KG1 (cell line): Measurements from ENCODE around the gene ZNF280B.

Source experiments
- DNase-seq: peaks from one replicate; lab custom pipeline; 2025; lab: John Stamatoyannopoulos, UW

The ZNF280B gene, protein sequence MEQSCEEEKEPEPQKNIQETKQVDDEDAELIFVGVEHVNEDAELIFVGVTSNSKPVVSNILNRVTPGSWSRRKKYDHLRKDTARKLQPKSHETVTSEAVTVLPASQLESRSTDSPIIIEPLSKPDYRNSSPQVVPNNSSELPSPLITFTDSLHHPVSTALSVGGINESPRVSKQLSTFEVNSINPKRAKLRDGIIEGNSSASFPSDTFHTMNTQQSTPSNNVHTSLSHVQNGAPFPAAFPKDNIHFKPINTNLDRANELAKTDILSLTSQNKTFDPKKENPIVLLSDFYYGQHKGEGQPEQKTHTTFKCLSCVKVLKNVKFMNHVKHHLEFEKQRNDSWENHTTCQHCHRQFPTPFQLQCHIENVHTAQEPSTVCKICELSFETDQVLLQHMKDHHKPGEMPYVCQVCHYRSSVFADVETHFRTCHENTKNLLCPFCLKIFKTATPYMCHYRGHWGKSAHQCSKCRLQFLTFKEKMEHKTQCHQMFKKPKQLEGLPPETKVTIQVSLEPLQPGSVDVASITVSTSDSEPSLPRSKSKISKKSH

DNA sequence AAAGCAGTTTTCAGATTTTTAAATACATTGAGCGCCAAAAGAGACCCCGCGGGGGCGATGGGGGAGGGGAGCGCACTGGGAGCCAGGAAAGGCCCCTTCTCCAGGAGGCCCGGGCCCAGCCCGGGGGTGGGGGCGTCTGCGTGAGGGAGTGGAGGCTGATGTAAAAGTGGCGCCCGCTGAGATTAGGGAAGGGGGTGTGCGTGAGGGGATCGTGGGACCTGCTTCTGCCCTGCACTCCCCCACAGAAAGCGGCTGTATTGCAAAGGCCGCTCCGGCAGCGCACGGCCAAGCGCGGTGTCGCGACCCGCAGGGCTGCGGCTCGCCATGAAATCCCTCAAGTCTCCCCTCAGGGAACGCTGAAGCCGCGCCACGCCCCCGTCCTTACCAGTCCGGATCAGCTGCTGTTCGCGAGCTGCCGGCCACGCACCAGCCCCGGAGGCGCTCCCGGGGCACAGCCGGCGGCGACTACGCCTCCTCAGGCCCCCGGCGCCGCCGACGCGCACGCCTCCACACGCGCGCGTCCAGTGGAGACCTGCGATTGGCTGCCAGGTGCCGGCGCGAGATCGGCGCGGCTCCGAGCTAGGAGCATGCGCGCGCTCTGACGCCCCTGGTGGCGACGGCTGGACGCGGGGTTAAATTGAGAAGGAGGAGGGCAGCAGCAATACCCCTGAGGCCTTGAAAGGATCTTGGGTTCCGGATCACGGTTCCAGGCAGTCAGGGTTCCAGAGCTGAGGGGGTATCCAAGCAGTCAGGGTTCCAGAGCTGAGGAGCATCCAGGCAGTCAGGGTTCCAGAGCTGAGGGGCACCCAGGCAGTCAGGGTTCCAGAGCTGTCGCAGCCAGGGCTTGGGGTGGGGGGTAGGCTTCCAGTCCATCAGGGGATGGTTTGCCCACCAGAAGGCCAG lies at the start of gene ZNF280B:
Gene ZNF280B, minus strand, starts transcription at position 469 of the 903 bp plus-strand sequence. CDS start 19,344 bp downstream, outside the sequence.
- DNase-seq = peak; percentile 70

DNA sequence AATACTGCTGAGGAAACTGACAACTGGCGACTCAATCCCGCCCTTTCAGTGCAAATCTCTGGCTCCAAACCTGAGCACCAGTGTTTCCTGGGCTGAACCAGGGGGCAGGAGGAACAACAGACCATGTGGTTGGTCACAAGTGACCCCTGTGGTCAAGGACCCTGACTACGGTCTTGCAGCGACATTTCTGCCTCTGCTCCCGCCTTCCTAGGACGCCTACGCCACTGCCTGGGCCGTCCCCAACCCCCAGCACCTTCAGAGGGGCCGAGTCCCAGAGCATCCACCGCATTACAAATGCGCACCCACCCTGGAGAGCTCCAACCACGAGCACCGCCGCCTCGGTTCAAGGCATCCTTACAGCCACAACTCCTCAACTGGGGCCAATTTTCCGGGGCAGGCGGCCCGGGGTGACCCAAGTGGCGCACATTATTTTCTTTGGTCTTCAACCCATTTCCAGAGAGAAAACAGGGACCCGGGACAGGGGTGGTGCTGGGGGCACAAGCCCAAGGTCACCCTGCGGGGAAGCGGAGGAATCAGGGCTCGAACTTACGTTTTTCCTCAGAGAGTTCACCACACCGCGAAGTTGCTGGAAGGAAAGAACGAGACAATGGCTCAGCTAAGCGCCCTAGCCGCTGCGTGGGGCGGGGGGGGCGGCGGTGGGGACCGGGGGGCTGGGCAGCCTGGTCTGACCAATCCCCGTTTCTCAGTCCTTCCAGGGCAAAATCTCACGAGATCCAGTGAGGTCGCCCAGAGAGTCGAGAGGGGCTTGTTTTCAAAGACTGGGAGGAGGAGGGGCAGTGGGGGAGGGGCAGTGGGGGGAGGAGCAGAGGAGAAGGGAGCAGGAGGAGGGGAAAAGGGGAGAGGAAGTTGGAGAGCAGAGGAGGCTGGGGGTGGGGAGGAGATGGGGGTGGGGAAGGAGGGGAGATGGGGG lies 48.7 kb upstream of the ZNF280B start:
- DNase-seq = no peak

DNA sequence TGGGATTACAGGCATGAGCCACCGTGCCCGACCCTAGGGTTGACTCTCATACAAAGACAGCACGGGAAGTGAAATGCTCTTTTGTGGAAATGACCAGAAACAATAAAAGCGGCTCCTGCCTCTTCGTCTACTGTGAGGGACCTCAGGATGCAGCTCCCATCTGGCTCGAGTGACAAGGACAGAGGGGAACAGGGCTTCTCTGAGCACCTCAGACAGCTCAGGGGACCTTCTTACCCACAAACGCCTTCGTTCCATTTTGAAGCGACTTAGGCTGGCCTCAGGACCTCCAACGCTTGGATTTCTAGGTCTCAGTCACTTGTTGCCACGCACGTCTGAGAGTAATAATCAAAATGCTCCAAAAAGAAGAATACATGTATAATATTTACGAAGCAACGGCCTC lies 48.0 kb upstream of the ZNF280B start:
- DNase-seq = no peak

DNA sequence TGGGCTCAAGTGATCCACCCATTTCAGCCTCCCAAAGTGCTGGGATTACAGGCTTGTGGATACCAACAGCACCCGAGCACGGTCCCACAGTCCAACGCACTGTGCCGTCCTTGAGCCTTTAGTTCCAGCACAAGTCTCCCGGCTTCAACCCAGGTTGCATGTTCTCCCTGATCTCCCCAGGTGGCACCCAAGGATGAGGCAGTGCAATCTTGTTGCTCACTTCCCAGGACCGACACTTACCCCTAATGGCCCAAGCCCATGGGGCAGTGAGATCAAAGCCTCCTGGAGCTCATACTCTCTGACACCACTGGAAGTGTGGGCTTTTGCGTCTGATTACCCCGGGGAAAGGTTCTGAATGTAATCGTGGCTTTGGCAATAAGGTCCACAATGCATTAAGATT lies 47.1 kb upstream of the ZNF280B start:
- no peak for DNase-seq

DNA sequence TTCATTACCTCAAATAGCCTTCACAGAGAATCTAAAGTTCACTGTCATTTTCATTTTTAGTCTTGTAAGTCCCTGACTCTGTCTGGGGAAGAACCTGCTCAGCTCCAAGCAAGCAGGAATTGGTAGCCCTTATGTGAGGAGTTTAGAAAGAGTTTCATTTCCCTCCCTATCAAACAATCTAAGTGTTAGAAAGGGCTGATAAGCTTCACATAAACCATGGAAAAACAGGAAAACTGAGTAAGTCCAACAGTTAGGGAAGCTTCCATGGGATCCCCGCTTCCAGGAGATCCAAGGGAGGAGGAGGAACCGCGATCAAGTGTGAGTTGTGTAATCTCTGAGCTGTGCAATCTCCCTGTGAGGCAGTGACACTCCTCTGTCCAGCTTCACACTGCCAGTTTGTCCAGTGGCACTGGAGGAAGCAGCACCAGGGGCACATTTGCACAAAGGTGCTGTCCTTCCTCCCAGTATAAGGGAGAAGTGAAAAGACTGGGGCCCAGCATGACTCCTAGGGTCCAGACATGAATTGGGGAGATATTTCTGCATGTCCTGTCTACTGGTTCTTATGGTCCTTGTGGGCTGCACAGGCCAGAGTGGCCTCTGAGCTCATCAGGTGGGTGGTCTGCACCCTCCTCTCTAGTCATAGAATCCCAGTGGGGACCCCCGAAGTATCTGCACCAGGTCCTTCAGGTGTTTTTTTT lies 46.2 kb upstream of the ZNF280B start:
- no peak for DNase-seq

DNA sequence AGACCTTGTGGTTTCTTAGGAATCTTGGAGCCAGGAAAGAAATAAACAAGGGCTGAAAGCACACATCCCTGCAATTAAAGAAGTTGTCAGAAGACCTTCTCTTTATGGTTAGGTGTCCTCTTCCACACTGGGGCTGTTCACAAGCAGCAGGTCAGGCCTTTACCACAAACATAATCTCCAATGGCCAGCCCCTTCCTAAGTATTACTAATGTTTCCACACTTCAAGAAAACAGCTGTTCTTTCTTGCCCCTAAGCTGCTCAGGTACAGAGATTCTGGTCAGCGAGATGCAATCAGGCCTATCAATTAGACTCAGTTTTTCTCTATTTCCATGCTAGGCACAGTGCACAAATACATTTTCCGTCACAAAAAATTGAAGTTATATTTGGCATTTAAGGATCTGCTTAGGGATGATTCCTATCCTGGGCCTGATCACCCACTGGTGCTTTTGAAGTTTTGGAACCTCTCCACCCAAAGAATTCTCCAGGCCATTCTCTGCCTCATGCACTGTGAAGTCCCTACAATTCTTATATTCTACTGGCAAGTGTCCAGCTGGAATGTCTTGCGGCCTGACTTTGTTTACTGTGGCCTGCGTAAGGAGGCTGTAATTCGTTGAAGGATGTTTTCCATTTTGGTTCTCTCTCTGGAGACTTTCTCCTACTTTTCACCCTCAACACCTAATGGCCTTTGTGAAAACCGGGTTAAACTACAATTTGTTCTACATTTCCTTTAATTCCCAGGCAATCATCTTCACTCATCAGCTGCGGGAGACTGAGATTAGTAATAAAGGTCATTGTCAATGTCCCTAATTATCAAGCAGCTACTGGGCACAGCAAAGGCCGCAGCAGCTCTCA lies 45.4 kb upstream of the ZNF280B start:
- no peak for DNase-seq

DNA sequence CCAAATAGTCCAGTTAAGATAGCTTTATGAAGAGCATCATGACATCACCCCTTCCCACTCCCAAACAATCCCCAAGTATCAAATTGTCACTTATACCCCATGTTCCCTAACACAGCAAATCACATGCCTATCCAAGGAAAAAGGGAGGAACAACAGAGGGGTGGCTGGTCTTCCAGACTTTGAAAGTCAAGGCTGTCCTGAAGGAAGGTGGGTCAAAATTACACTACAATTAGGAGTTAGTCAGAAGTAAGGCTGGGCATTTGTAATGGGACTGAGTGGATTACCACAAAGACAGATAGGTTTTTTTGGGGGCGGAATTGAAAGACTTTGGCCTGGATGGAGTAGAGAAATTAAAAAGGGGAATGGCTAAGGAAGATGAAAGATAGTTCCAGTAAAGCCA lies 44.6 kb upstream of the ZNF280B start:
- no peak for DNase-seq

DNA sequence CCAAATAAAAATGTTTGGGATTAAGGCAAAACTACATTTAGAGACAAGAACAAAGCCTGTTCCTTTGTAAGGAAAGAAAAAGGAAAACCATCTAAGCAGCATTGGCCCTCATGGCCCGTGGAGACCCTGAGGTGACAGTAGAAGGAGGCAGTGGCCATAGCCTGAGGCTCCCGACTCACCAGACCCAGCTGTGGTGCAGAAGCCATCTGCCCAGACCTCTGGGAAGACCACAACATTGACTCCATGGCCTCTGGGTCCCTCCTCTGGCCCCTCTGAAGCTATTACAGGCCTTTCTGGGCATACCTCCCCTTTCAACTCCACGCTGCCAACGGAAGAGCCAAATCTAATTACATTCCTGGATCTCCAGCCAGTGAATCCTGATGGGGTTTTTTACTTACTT lies 44.1 kb upstream of the ZNF280B start:
- no peak for DNase-seq

DNA sequence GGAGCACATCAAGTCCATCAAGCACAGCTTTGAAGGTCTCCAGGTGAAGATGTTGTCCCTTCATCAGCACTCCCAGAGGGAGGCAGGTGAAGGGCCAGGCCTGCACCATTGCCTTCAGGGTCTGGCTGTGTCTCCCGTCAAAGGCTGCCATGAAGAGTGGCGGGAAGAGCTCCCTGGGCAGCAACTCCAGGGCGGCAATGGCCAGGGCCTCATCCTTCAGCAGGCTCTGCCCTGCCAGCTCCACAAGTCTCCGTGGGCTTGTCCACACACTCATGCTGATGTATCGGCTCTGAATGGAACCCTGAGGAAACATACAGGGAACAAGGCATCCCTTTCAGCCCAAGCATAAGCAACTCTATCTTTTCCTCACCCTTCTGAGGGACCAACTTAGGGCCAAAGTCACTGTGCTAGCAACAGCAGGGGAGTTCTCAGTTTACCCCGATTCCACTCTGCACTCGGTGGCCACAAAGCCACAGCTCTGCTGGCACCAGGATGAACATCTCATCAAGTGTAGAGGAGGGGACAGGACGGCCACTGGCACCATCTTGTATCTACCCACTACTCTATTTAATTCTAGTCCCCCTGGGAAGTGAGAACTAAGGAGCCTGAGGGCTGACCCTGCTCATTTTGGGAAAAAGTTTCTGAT lies 42.4 kb upstream of the ZNF280B start:
- no peak for DNase-seq

DNA sequence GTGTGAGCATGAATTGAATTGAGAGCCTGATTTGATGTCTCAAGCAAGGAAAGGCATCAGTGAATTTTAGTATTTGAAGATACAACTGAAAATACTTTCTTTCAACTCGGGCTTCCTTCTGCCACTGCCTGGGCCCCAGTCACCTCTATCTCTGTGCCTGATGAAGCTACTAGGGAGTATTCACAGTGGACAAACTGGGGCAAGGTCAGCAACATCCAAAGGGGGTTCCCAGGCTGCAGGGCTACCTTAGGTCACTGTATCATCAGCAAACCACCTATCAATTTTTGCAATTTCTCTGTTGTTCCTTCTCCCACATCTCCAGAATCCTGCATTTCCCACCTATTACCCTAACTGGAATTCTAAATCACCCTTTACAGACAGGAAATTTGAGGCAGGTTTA lies 40.4 kb upstream of the ZNF280B start:
- no peak for DNase-seq

DNA sequence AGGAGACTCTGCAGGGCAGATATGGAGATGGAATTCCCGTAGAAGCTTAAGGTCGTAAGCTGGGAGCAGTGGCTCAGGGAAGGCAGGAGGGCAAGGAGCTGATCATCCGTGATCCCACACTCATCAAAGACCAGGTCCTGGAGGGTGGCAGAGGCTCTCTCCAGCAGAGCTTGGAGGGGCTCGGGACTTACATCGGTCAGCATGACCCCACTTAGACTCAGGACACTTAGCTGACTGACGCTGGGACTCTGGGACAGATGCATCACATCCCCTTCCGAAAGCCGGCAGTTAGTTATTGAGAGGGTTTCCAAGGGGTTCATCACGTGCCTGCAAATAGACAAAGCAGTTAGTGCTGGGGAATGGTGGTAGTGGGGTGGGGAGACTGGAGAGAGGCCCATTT lies 39.8 kb upstream of the ZNF280B start:
- no peak for DNase-seq

DNA sequence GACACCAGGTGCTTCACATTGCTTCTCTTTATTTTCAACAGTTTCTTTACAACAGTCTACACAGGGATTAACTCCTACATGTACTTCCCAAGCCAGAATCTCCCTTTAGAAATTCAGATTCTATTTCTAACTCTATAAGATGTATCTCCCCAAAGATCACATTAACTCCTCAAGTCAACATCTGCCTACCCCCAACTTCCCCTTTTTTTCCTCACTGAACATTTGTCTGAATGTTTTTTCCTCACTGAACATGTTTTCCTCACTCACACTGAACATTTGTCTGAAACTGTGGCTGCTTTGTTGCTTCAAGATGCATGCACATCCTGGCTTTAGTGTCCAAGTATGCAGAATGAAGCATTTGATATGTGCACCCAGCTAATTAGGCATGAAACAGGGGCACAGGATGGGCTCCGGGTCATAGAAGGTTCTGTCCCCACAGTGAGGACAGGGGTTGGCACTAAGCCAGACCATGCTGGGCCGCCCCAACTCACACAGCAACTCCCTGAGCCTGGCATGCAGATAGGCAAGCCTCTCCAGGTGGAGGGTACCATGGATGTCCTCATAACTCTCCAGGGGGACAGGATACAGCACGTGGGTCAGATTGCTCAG lies 39.3 kb upstream of the ZNF280B start:
- DNase-seq = no peak

DNA sequence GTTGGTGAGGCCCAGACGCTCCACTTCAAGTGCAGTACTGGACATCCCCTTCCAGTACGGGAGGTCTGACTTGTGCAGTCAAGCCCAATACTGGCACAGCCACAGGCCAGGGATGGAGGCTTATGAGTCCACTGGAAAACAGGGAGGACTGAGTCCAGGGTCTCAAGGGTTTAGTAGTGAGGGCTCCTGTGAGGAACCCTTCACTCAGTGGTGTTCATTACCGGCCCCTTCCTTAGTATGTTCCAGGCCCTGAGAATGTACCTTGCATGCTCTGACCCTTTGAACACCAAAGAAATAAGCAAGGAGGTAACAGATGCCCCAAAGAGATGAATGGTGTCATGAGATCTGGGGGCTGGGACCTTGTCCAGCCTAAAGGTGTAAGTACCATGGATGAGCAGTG lies 38.7 kb upstream of the ZNF280B start:
- DNase-seq = no peak

DNA sequence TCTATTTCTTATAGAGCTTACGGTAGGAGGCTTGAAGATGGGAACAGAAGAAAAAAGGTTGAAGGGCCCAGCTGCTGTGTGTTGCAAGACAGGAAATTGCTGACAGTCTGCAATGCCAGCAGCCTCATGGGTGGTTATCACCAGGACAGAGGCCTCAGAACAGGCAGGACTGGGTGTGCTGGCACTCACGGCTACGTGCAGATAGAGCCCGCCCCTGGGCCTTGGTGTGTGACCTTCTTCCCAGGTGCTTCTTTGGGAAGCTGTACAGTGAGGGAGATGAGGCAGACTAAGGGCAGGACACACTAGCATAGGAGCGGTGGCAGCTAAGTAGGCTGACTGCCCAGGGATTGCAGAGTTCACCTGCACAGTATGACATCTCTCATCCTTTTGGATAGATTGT lies 37.9 kb upstream of the ZNF280B start:
- no peak for DNase-seq

DNA sequence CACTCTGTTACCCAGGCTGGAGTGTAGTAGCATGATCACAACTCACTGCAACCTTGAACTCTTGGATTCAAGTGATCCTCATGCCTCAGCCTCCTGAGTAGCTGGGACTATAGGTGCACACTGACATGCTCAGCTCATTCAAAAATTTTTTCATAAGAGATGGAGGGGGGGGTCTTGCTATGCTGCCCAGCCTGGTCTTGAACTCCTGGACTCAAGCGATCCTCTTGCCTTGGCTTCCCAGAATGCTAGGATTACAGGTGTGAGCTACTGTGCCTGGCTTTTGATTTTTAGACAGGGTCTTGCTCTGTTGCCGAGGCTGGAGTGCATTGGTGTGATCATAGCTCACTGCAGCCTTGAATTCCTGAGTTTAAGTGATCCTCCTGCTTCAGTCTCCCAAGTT lies 36.5 kb upstream of the ZNF280B start:
- no peak for DNase-seq

DNA sequence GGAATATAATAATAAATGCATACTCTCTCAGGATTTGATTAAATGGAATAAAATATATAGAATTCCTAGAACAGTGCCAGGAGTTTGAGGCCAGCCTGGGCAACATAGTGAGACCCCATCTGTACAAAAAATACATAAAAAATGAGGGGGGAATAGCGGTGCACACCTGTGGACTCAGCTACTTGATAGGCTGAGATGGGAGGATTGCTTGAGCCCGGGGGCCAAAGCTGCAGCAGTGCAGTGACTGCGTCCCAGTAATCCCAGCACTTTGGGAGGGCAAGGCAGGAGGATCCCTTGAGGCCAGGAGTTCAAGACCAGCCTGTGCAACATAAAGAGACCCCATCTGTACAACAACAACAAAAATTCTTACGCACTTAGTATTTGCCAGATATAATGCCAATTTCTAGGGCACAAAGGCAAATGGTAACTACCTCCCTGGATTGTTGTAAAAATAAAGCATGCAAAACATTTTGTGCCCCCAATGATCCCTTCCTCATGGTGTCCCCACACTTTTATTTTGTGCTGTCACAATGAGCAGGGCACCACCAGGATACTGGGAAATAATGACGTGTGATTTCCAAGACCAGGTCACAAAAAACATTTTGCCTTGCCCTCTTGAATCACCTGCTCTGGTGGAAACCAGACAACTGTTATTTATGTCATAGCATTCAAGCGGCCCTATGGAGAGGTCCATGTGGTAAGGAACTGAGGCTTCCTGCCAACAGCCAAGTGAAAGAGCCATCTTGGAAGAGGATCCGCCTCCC lies 29.9 kb upstream of the ZNF280B start:
- DNase-seq = no peak

DNA sequence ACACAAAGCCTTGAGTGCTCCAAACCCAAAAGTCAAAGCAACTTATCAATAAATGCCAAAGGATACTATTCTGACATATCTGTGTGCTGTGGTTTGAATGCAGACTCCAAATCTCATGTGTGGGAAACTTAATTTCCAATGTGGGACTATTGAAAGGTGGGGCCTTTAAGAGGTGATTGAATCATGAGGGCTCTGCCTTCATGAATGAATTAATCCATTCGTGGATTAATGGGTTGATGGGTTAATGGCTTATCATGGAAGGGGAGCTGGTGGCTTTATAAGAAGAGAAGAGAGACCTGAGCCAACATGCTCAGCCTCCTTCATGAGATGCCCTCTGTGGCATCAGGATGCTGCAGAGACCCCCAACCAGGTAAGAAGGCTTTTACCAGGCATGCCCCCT lies 28.4 kb upstream of the ZNF280B start:
- no peak for DNase-seq

DNA sequence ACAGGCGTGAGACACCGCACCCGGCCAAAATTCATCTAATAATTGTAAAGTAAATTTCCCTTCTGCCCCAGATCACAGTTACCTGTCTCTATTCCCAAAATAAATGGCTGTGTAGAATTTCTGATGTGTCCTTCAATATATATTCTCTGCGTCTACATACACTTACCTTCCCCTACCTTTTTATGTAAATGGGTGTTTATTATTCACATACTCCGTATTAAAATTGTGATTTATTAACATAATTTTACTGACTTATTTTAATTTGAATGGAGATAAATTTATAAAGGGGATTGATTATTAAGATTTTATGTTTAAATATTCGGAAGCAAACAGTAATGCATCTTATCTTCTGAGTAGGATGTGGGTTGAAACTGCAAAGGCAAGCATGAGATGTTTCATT lies 28.0 kb upstream of the ZNF280B start:
- no peak for DNase-seq

DNA sequence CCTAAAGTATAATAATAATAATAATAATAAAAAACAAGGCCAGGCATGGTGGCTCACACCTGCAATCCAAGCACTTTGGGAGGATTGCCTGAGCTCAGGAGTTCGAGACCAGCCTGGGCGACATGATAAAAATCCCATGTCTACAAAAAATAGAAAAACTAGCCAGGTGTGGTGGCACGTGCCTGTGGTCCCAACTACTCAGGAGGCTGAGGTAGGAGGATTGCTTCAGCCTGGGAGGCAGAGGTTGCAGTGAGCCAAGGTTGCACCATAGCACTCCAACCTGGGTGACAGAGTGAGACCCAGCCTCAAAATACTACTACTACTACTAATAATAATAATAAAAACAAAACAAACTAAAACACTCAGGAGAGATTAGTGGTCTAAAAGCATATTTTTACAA lies 27.1 kb upstream of the ZNF280B start:
- DNase-seq = no peak
